NCI-H69 (cell line): ENCODE results near the gene MCOLN2.
"Not testable (repeated sequence)": the region's sequence is repeated elsewhere in the genome, so short reads cannot be mapped to it uniquely, and the experiment has no call there.

ENCODE experiments used
- DNase-seq: peaks from one replicate; lab custom pipeline; 2025; lab: John Stamatoyannopoulos, UW

MCOLN2 gene

DNA sequence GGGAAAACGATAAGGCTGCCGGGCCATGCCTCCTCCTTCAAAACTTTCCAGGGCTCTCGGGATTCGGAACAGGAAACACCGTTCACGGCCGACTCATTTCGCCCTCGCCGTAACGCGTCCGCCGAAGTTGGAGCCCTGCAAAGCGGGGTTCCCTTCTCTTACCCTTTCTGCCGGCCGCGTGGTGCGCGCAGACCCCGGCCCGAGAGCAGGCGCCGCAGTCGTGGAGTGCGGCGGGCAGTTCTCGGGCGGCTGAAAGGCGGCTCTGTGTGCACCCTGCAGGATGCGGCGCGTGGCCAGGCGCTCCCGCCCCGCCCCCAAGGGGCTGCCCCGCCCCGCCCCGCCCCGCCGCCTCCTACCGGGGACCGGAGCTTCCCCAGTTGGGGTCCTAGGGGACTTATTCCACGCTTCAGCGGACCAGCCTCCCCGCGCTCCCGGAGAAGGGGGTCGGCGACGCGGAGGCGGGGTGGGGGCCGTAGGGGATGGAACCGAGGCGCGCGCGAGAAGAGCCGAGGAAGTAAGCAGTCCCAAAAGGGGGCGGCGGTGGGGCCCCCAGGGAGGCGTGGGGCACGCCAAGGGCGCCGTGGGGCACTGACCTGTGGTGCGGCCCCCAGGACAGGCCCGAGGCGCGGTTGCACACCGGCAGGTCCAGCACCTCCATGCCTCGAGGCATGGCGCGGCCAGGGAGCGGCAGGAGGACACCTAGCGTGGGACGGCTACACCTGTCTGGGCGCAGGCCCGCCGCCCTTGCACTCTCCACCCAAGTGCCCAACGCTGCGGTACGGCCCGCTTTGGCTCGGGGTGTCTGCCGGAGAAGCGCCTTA lies at the start of gene MCOLN2:
MCOLN2 (minus strand) TSS at position 268 of the 821 bp plus-strand sequence; CDS start at position 27, 241 bp downstream.
- DNase-seq = peak; percentile 53

DNA sequence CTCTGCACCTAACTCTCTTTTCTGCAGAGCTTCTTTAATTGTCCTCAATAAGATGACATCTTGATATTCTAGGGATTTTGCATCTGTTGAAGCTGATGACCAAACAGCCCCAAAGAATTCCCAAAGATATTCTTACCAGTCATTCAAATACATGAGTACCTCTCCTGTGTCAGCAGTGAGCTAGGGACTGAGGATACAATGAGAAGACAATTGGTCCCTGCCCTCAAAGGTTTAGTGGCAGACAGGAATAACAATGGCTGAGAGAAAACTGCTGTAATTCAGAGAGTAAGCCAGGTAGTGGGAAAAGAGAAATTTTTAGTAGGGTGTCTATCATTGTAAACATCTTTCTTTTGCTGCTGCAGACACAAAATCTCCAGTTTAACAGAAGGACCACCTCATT lies 45.5 kb upstream of the MCOLN2 start:
- DNase-seq = no peak

DNA sequence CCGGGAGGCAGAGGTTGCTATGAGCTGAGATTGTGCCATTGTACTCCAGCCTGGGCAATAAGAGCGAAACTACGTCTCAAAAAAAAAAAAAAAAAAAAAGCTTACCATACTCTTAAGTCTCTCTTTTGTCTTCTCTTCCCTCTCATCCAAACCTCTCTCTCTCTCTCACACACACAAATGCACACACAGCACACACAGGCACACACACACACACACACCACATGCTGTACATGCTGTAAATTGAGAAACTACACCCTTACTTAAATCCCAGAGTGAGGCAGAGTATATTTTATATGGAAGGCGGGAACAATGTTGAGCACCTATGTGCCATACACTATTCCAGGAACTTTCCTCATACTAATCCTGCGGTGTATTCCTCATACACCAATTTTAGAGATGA lies 44.9 kb upstream of the MCOLN2 start:
- DNase-seq = no peak

DNA sequence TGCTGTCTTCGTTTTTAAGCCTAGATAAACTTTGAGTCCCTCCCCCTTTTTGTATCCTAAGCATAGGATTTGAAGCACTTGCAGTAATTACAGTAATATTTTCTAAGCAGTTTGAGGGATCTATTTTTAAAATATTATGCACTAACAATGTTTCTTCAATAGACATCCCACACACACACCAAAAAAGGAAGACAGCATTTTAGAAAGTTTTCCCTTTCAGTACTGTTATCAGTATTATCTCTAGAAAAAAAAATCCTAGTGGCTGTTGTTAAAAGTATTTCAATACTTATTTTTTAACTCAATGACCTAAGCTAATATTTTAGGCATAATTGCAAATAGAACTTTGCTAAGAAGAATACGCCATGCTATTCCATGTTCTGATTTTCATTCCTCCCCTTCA lies 36.3 kb upstream of the MCOLN2 start:
- no peak for DNase-seq

DNA sequence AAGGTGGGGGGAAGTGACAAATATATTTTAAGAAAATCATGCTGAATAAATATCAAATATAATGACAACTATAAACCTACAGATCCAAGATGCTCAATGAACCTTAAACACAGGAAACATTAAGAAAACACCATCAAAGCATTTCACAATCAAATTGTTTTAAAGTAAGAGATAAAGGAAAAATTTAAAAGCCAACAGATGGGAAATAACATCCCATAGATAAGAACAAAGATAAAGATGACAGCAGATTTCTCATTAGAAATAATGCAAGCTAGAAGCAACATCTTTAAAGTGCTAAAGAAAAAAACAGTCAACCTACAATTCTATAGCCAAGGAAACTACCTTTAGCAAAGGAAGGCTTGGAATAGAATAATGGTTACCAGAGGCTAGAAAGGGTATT lies 33.6 kb upstream of the MCOLN2 start:
- DNase-seq = no peak

DNA sequence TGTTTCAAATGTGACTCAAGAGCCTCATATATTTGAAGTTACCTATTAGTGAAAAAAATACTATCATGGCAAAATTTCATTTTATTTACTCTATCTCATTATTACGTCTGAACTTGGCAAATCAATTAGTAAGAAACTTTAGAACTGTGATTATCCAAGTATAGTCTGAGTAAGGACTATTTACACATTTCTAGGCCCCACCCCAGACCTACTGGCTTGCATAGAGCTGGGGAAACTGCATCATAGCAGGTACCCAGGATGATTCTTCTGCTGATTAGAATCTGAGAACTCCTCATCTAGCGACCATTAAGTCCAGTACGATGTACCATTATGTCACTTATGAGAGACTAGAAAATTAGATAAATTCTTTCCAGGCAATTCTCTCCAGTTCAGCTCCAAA lies 31.2 kb upstream of the MCOLN2 start:
- DNase-seq = no peak

DNA sequence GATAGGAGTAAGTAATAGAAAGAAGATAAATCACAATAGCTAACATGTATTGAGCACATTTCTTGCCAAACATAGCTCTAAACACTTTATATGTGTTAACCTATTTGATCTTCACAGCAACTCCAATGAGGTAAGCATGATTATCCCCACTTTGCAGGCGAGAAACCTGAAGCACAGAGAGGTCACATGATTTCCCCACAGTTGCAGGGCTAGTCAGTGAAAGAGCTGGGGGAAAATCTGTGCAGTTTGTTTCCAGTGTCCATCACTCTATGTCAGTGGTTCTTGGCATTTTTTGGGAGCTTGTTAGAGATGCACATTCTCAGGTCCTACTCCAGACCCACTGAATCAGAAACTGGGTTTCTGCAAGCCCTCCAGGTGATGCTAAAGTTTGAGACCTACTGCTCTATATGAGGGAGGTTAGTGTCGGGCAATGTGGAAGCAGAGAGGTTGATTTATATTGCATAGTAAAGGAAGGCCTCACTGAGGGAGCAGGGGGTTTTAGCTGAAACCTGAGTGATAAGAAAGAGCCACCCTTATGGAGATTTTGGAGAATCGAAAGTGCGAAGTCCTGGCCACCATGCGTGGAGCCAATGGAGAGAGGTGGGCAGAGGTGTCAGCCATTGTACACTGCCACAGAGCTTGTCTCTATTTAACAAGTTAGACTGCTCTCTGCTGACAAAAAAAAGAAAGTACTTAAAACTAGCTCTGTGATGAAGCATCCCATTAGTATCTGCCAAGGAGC lies 30.5 kb upstream of the MCOLN2 start:
- DNase-seq = no peak

DNA sequence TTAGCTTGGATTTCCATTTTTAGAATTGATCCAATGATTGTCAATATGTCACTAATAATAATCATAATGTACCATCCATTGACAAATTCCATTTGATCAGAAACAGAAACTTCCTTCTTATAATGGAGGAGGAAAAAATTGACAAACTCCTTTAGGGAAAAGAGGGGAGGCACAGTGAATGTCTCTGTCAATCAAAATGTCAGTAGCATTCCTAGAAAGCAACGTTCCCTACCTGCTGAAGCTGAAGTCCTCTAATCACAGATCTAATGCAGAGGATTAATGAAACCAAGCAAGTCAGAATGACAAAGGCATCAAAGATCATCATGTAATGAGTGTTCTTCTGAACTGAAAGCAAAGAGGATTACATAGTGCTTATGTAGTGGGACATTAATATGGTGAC lies 29.0 kb upstream of the MCOLN2 start:
- no peak for DNase-seq

DNA sequence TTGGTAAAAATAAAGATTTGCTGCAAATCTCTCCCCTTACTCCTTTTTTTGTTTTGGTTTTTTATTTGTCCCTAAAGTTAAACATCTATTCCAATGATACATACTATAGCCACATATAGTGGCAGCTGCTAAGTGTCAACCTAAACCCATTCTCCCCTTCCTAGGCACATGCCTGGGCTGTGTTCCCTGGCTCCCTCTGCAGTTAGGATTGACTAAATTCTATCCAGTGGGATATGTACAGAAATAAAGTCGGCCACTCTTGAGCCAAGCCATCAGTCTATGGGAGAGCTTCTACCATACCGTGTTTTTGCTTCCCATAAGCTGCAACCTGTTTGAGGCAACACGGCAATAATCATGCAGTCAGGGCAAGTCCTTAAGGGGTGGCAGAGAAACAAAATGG lies 27.8 kb upstream of the MCOLN2 start:
- no peak for DNase-seq

DNA sequence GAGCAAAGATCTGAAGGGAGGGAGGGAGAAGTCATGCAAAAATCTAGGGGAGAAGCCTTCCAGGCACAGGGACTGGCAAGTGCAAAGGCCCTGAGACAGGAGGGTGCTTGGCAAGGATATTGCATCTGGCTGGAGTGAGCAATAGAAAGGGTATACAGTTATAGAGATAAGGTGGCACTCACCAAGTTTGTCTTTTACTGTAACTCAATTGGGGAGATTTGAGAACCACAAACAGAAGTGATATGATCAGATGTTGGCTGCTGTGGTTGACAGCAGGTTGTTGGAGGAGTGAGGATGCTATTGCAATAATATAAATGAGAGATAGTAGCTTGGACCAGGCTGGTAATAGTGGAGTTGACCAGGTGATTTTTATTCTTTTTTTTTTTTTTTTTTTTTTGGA lies 25.8 kb upstream of the MCOLN2 start:
- DNase-seq = no peak

DNA sequence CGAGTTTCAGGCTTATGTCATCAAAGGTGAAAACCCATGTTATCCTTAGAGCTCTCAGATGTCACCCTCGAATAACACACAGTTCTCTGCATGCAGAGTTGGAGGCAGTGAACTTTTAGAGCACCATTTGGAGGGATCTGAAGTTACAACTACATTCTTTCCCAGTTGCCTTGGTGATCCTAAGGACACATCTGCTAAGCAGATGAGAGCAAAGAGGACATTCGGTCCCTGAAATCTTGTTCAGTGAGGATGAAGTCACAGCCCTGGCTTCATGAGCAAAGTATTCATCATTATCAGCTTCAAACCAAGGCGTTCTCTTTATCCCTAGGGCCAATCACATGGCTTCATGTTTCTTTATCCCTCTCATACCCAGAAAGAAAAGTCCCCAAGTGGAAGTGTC lies 23.1 kb upstream of the MCOLN2 start:
- DNase-seq = no peak

DNA sequence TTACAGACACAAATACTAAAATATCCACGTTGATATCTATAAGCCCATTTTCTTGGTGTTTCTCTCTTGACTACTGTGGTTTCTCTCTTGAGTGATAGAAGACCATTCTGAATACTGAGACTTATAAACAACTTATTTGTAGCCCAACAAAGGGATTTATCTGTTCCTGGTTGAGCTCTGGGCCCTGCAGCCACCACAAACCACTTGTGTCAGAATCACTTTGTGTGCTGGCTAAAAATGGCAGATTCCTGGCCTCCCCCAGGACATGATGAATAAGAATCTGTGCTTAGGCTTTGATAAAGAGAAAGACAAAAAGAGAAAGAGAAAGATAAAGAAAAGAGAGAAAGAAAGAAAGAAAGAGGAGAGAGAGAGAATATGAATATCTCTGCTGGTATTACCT lies 18.9 kb upstream of the MCOLN2 start:
- DNase-seq = no peak

DNA sequence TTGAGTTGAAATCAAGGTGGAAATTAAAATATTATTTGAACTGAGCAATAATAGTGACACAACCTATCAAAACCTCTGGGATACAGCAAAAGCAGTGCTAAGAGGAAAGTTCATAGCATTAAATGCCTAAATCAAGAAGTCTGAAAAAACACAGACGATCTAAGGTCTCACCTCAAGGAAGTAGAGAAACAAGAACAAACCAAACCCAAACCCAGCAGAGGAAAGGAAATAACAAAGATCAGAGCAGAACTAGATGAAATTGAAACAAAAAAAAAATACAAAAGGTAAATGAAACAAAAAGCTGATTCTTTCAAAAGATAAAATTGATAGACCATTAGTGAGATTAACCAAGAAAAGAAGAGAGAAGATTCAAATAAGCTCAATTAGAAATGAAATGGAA lies 8.7 kb upstream of the MCOLN2 start:
- not testable (repeated sequence) for DNase-seq

DNA sequence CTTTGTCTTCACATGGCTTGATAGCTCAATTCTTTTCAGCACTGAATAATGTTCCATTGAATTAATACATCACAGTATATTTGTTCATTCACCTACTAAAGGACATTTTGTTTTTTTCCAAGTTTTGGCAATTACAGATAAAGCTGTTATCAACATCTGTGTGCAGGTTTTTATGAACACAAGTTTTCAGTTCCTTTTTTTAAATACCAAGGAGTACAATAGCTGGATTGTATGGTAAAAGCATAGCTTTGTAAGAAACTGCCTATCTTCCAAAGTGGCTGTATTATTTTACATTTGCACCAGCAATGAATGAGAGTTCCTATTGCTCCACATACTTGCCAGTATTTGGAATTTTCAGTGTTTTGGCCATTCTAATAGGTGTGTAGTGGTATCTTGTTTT lies 4.8 kb upstream of the MCOLN2 start:
- no peak for DNase-seq

DNA sequence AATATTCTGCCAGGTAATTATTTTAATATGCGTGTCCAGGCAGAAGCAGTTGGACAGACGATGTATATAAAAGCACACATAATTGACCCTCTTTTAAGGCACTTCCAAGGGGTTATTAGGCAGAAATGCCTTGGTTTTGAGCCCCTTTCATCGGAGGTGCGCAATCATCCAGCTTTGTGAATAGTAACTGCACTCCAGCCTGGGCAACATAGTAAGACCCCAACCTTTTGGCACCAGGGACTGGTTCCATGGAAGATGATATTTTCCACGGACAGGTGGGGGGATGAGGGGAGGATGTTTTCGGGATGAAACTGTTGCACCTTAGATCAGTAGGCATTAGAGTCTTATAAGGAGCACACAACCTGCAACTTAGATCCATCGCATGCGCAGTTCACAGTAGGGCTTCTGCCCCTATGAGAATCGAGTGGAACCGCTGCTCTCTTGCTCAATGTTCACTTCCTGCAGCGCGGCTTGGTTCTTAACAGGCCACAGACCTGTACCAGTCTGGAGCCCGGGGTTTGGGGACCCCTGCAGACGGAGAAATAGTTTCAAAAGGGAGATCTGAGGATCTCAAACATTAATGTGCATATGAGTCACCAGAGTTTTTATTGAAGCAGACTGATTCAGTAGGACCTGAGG lies 1.8 kb upstream of the MCOLN2 start:
- DNase-seq = peak; percentile 15

DNA sequence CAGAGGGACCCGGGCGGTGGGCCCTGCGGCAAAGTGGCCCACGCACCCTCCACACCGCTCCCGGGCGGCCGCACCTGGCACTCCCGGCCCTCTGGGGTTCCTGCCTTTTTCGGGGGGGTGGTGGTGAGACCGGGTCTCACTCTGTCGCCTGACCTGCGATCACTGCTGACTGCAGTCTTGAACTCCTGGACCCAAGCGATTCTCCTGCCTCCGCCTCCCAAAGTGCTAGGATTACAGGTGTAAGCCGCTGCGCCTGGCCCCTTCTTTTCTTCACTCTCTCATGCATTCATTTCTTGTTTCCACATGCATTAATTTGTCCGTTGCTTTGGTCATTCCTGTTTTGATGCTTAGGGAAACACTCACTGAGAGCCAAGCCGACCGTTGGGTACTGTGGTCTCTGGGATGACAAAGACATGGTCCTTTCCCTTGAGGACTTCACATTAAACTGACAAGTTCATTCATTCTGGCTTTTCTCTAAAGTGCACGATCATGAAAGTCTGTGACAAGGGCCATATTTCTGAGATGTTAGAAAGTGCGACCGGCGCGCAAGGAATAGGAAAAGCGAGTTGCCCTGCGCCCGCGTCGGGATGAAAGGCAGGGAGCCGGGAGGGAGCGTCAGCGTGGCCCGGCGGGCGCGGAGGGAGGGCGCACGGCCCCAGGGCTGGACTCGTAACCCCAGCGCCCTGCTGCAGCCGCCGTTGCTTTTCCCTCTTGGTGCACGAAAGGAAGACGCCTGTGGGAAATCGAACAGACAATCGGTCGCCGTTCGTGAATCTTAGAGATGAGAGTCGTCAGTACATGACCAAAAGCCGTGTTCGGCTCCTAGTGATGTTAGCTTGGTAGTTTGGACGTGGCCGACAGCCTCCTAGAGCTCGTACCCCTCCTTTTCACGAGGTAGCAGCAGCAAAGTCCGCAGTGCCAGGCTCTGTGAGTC lies 1.0 kb upstream of the MCOLN2 start:
- DNase-seq = peak; percentile 45

DNA sequence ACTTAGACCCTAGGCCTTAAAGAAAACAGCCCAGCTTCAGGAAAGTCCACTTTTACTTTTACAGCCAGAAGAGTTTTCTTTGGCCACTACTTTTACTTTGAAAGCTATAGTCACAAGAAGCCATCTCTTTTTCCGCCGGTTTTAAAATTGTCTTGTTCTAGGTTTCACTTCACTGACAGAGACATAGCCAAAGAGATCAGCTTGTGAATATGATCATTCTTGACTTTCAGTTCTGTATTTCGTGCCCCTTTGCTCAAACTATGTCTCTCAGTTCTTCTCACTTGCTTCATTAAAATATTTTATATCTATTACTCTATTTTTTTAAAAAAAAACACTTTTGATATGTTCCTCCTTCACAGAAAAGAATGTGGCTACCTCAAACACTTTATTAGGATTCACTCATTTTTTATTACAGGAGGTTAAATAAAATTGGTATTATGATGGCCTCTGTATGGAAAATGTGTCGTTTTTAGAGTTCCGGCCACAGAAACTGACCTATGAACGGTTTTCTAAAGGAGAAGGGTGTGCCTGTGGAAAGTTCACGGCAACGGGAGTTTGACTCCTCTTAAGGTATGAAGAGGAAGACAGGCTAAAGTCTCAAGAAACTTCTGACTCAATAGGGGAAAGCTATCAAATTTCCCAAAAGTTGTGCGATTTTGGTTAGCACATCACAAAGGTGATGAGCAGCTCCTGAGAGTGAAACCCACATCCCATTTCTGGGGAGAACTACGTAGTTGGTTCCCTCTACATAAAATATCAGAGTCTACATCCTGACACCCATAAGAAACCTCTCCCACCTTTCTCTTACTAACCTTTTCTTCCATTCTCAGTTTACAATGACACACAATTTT lies 1.2 kb downstream of the MCOLN2 start:
- no peak for DNase-seq

DNA sequence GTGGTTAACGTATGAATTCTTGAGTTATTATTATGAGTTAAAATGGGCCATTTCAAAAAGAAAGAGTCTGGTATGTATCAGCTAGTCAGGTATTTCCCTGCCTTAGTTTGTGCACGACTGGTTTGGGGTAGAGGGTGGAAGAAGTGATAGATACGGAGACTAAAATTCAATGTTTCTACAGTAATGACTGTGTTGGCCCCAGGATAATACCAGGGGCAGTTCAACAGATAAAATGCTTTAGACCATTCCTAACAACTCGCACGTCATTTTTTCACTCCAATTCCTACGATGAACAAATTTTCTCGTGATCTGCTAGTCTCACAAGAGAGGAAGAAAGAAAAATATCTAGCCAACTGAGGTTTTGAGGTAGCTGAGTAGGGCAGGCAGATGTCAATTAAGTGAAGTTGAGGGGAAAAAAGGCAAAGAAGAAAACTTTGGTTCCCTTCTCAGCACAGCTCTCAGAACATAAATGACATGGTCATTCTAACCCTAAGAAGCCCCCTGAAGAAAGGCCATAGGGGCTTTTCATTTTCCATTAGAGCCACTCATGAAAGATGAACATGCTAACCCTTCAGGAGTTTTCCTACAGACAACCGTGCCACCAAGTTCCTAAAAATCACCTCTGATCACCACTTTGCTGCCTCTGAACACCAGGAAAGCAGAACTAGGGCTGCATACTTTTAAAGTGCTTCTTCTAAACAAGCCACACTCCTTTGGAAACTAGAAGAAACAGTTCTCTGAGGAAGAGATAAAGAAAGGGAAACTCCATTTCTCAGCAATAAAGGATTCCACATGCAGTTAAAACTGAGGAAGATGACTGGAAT lies 5.6 kb downstream of the MCOLN2 start:
- DNase-seq = no peak

DNA sequence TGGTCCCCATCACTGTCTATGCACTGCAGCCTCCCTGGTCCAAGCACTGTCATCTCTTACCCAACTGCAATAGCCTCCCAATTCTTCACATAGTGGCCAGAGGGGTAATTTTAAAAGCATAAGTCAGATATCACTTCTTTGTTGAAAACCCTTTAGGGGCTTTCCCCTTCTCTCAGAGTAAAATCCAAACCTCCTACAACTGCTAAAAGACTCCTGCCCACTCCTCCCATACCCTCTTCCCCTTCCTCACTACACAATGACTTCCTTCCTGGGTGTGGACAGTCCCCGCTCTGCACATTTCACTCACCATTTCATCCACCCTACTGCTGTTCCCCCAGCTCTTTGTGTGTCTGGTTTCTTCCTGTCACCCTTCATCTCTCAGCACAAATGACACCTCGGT lies 8.3 kb downstream of the MCOLN2 start:
- no peak for DNase-seq

DNA sequence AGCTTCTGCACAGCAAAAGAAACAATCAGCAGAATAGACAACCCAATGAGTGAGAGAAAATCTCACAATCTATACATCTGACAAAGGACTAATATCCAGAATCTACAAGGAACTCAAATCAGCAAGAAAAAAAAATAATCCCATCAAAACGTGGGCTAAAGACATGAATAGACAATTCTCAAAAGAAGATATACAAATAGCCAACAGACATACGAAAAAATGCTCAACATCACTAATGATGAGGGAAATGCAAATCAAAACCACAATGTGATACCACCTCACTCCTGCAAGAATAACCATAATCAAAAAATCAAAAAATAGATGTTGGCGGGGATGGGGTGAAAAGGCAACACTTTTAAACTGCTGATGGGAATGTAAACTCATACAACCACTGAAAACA lies 10.4 kb downstream of the MCOLN2 start:
- DNase-seq = not testable (repeated sequence)
